ENCODE measurements around the gene NFIX. TPM values are rescaled to one million over a fixed set of nuclear protein-coding genes. Genes with fewer than 3 reads are reported as not detected.
A peak's percentile ranks its signal among the peaks of the same experiment; 100 is the strongest.

The NFIX gene
- total RNA-seq, 1 donor from 2014 or later: 146 TPM

DNA sequence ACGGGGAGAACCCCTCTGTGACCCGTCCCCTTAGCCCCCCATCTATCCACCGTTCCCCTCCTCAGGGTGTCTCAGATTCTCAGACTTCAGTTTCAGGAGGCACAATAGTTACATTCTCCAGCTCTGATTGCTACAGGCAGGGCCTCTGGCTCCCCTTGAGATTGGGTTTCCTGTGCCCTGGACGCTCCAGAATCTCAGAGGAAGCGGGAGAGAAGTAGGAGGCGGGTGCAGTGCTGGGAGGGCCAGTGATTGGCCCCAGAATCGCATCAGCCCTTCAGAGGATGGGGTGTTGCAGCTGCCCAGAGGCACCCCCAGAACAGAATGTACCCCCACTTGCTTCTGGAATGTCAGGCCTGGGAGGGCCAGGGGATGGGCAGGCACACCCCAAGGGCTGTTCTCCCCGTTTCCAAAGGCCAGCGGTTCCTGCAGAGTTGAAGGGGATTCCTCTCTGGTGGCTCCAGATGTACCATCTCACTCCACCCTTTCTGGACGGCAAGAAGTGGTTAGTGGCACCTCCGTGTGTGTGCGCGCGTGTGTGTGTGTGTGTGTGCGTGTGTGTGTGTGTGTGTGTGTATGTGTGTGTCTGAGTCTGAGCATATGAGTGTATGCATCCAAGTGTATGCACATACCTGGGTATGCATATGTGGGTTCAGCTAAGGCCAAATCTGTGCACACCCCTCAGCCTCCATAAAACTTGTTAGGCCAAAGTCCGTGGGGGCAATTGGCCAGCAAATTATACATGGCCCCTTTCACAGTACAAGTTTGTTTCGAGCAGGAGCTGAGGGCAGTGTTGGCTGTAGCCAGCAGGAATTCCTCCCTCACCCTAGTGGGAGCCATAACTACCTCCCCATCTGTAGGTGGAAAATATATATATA lies 71.9 kb downstream of the NFIX start:
- TF ChIP-seq, protein P1, sequence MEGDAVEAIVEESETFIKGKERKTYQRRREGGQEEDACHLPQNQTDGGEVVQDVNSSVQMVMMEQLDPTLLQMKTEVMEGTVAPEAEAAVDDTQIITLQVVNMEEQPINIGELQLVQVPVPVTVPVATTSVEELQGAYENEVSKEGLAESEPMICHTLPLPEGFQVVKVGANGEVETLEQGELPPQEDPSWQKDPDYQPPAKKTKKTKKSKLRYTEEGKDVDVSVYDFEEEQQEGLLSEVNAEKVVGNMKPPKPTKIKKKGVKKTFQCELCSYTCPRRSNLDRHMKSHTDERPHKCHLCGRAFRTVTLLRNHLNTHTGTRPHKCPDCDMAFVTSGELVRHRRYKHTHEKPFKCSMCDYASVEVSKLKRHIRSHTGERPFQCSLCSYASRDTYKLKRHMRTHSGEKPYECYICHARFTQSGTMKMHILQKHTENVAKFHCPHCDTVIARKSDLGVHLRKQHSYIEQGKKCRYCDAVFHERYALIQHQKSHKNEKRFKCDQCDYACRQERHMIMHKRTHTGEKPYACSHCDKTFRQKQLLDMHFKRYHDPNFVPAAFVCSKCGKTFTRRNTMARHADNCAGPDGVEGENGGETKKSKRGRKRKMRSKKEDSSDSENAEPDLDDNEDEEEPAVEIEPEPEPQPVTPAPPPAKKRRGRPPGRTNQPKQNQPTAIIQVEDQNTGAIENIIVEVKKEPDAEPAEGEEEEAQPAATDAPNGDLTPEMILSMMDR (IDR thresholded peaks at IDR 0.05): no peak
- no peak overlapping the region for H3K4me3 ChIP-seq
- DNase-seq (no peak), ATAC-seq (no peak)
- no peaks in the 10 kb centered on the region for H3K9me3 ChIP-seq
- H3K4me1 ChIP-seq: peaks cover 83% of the 10 kb centered on the region
- peaks cover 8% of the 10 kb centered on the region for H3K36me3 ChIP-seq
- H3K27me3 ChIP-seq (ENCODE audit: low read depth): no peaks in the 10 kb centered on the region
- intact Hi-C loops (cut with DNase I): no loop called here
- H3K27ac ChIP-seq: no peak overlapping the region

DNA sequence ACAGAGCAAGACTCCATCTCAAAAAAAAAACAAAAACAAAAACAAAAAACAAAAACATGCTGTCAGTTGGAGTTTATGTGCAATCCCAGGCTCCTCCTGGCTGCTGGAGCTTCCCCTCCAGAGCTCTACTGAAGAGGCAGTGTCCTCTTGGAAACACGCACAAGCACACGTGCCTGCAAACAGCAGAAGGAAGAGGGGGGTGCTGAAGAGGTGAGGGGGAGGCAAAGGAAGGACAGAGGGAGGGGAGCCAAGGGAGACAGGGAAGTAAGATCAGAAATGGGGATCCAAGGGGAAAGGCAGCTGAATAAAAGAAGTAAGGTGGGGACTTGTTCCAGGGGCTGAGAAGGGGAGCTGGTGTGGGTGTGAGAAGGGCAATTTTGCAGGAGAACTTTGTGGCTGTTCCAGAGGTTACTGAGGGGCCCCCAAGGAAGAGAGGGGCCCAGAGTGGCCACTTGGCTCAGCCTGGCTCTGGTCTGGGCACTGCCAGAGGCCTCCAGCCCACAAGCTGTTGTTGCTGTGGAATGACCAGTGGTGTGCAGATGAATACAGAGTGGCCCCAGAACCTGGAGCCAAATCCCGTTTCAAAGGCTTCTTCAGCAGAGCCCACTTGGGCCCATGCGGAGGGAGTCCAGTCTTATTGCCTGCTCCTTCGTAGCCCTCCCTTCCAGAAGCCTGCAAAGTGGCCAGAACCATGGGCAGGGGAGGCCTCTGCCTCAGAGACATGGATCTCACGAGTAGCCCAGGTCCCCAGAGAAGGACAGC lies 73.0 kb downstream of the NFIX start:
- intact Hi-C loops (cut with DNase I): no loop called here
- no peaks in the 10 kb centered on the region for H3K9me3 ChIP-seq
- ATAC-seq: no peak
- no peaks in the 10 kb centered on the region for H3K27me3 ChIP-seq (ENCODE audit: low read depth)
- peaks cover 72% of the 10 kb centered on the region for H3K4me1 ChIP-seq
- DNase-seq: no peak
- H3K27ac ChIP-seq: peak overlapping the region; percentile 18
- H3K36me3 ChIP-seq: peaks cover 11% of the 10 kb centered on the region
- TF ChIP-seq, protein P1 (IDR thresholded peaks at IDR 0.05): no peak
- H3K4me3 ChIP-seq: no peak overlapping the region

DNA sequence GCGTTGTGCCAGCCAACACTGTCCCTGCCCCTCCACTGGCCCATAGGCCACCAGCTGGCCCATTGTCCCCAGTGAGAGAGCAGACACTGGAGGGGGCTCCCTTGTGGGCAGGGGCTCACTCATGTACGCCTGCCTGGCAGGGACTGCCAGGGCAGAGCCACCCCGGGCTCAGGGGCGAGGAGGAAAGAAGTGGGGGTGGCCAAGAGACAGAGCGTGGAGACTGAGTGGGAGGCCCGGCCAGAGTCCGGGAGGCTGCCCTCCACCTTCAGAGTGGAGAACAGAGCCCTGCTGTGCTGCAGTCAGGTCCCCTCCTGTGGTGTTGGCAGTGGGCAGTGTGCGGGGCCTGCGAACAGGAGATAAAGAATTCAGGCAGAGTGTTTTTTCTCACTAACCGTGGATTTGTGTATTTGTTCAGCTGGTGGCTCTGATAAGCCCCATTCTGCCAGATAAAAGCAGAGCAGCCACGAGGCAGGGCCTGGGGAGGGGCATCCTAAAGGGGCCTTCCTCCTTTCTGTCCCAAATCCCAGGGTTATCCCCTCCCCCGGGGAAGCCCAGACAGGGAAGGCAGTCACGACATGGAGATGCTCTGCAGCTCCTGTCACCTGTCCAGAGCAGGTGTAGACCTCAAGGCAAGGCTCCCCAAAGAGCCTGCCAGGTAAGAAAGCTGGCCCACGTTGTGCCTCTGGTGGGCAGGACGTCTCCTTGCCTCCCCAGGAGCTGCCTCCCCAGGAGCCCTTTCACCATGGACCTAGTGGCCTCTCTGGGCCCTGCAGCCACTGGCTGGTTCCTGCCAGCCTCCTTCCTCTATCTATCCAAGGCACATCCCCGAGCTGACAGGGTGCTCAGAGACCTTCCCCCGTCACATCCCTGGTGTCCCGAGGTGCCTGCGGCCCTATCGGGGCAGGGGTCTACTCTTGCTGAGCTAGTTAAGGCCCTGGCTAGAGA lies 74.4 kb downstream of the NFIX start:
- Histone ChIP-seq H3K9me3 (no peaks in the 10 kb centered on the region), H3K4me1 (peaks cover 59% of the 10 kb centered on the region), H3K27me3 (ENCODE audit: low read depth) (no peaks in the 10 kb centered on the region), H3K4me3 (no peak overlapping the region), H3K36me3 (peaks cover 24% of the 10 kb centered on the region), H3K27ac (peak overlapping the region; percentile 24)
- TF ChIP-seq, protein P1 (IDR thresholded peaks at IDR 0.05): no peak
- intact Hi-C loops (cut with DNase I): no loop called here
- ATAC-seq (no peak), DNase-seq (no peak)

DNA sequence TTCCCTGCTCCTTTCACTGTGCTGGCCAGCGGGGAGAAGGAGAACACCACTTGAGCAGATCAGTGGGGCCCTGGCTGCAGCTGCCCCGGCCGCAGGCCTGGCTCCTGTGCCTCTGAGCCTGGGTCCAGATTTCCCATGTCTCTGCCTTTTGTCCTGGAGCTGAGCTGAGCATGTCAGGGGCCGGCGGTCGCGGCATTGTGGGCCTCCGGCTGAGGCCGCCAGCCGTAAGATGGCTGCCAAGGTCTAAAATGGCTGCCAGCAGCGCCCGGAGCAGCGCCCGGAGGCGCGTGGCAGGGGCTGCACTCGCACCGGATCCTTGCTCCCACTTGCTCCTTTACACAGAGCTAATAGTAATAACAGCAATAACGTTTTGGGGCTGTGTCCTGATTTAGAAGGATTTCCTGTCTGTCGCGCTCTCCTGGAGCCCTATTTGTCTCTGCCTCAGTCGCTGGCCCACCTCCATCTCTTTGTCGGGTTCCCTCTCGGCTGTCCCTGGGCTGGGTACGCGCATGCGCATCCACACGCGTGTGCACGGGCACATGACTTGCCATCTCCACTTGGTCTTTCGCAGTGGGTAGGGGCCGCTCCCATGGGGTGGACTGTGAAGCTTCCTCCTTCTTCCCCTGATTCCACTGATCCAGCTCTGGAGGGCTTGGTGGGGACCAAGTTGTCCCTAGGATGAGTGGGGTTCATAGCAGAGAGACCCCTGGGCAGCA lies 75.3 kb downstream of the NFIX start:
- no peak for DNase-seq
- Histone ChIP-seq H3K4me3 (no peak overlapping the region), H3K4me1 (peaks cover 55% of the 10 kb centered on the region), H3K9me3 (no peaks in the 10 kb centered on the region), H3K27me3 (ENCODE audit: low read depth) (no peaks in the 10 kb centered on the region), H3K27ac (no peak overlapping the region), H3K36me3 (peaks cover 25% of the 10 kb centered on the region)
- TF ChIP-seq, protein P1 (IDR thresholded peaks at IDR 0.05): no peak
- no peak for ATAC-seq
- intact Hi-C loops (cut with DNase I): no loop called here
